CD4-positive, CD25-positive, alpha-beta regulatory T cell (primary cell): ENCODE results near the gene PAX3. TPM values are rescaled to one million over a fixed set of nuclear protein-coding genes. Genes with fewer than 3 reads are reported as not detected.
A peak's percentile ranks its signal among the peaks of the same experiment; 100 is the strongest.

Source experiments
- ATAC-seq, 2 donors: fragments of 150-1000 bp; cut with Tn5 transposase; one replicate each; pipeline ENCODE4 v1.10.0; 2021; ENCODE audit warnings: low read depth in 2 of 2, moderate number of reproducible peaks in 2 of 2, moderate library complexity in 1 of 2
- DNase-seq, 3 donors: peaks; one replicate each; pipeline versions ENCODE4 v3.0.0 to v3.0.0-alpha.2; 2012 to 2022; ENCODE audit warnings: mixed read lengths in 1 of 3
- H3K27ac ChIP-seq: one replicate; pipeline ENCODE4 v1.7.0; 2013; ENCODE audit warnings: mild to moderate bottlenecking, low read length; ENCODE audit not compliant: insufficient read depth, poor library complexity, severe bottlenecking
- H3K27me3 ChIP-seq: one replicate; pipeline ENCODE4 v1.7.0; 2013; ENCODE audit warnings: low read length; ENCODE audit not compliant: control insufficient read depth, insufficient read depth
- H3K36me3 ChIP-seq: one replicate; pipeline ENCODE4 v1.7.0; 2013; ENCODE audit warnings: mild to moderate bottlenecking, low read length, moderate library complexity; ENCODE audit not compliant: control insufficient read depth, insufficient read depth
- H3K4me1 ChIP-seq: 2 replicates; pipeline ENCODE4 v1.7.0; 2013; ENCODE audit warnings: mild to moderate bottlenecking, low read length; ENCODE audit not compliant: insufficient read depth, control insufficient read depth, poor library complexity, severe bottlenecking
- H3K4me3 ChIP-seq: one replicate; pipeline ENCODE4 v1.7.0; 2013; ENCODE audit warnings: low read depth, mild to moderate bottlenecking, low read length, moderate library complexity
- H3K9me3 ChIP-seq, 2 experiments: 1 replicate in 1 of 2; 2 replicates in 1 of 2; pipeline ENCODE4 v1.7.0; 2013; ENCODE audit warnings: low read length in 2 of 2, mild to moderate bottlenecking in 1 of 2, moderate library complexity in 1 of 2; ENCODE audit not compliant: control insufficient read depth in 2 of 2
- H3K27ac Mint-ChIP-seq, 3 donors: one replicate each; pipeline ENCODE4 v1.8.0; 2020 to 2022; ENCODE audit warnings: mild to moderate bottlenecking in 3 of 3, mixed read lengths in 3 of 3, moderate library complexity in 2 of 3
- H3K27me3 Mint-ChIP-seq: one replicate; pipeline ENCODE4 v1.8.0; 2022; ENCODE audit warnings: mild to moderate bottlenecking, mixed read lengths
- H3K36me3 Mint-ChIP-seq: one replicate; pipeline ENCODE4 v1.8.0; 2020; ENCODE audit warnings: mixed read lengths
- H3K4me1 Mint-ChIP-seq, 4 donors: one replicate each; pipeline ENCODE4 v1.8.0; 2020 to 2022; ENCODE audit warnings: mixed read lengths in 4 of 4, mild to moderate bottlenecking in 1 of 4
- H3K4me3 Mint-ChIP-seq, 4 donors: one replicate each; pipeline ENCODE4 v1.8.0; 2020 to 2022; ENCODE audit warnings: mild to moderate bottlenecking in 4 of 4, mixed read lengths in 4 of 4, moderate library complexity in 3 of 4
- H3K9me3 Mint-ChIP-seq, 7 donors: one replicate each; pipeline ENCODE4 v1.8.0; 2020 to 2022; ENCODE audit warnings: mixed read lengths in 7 of 7, mild to moderate bottlenecking in 3 of 7, moderate library complexity in 2 of 7
- polyA plus RNA-seq, 4 donors: library from polyadenylated mRNA; unstranded; fragments of 300-500 nt; fragmentation: Illumina TruSeq; gene quantifications; one replicate each; pipeline ENCODE4 v1.2.3, GENCODE V29; 2021
- total RNA-seq: library from RNA; stranded (reverse); gene quantifications from one replicate; pipeline ENCODE4 v1.2.3, GENCODE V29; 2022

The PAX3 gene
- total and polyA plus RNA-seq, 5 donors from 2014 or later = not detected

GRCh38 chr2:222271854-222272253, 26.9 kb downstream of the PAX3 start:
- no peaks in the 10 kb centered on the region for H3K9me3 ChIP-seq
- no peak overlapping the region for H3K27ac Mint-ChIP-seq
- no peak for DNase-seq
- no peaks in the 10 kb centered on the region for H3K36me3 Mint-ChIP-seq
- H3K9me3 Mint-ChIP-seq = no peaks in the 10 kb centered on the region
- no peak for ATAC-seq
- no peak overlapping the region for H3K27ac ChIP-seq
- H3K4me1 ChIP-seq = no peaks in the 10 kb centered on the region
- H3K4me3 ChIP-seq = no peak overlapping the region
- H3K4me3 Mint-ChIP-seq = no peak overlapping the region
- peaks cover 14% of the 10 kb centered on the region for H3K27me3 ChIP-seq
- no peaks in the 10 kb centered on the region for H3K4me1 Mint-ChIP-seq
- no peaks in the 10 kb centered on the region for H3K36me3 ChIP-seq
- peaks cover 54% of the 10 kb centered on the region for H3K27me3 Mint-ChIP-seq

- H3K4me3 ChIP-seq = no peak overlapping the region
- no peak overlapping the region for H3K27ac ChIP-seq
- DNase-seq (no peak), ATAC-seq (no peak)
- H3K27me3 ChIP-seq = peaks cover 10% of the 10 kb centered on the region
- H3K4me1 ChIP-seq = no peaks in the 10 kb centered on the region
- H3K27ac Mint-ChIP-seq = no peak overlapping the region
- H3K4me1 Mint-ChIP-seq = no peaks in the 10 kb centered on the region
- no peak overlapping the region for H3K4me3 Mint-ChIP-seq
- peaks cover 42% of the 10 kb centered on the region for H3K27me3 Mint-ChIP-seq
- peaks cover 0 to 2% (median 0%) of the 10 kb centered on the region in 7 donors for H3K9me3 Mint-ChIP-seq
- H3K36me3 ChIP-seq = no peaks in the 10 kb centered on the region
- H3K36me3 Mint-ChIP-seq = no peaks in the 10 kb centered on the region
- no peaks in the 10 kb centered on the region for H3K9me3 ChIP-seq
Observed at GRCh38 chr2:222270396-222270795, 28.4 kb downstream of the PAX3 start.

GRCh38 chr2:222269132-222269531, 29.7 kb downstream of the PAX3 start:
- H3K4me1 ChIP-seq = no peaks in the 10 kb centered on the region
- no peaks in the 10 kb centered on the region for H3K4me1 Mint-ChIP-seq
- H3K27ac Mint-ChIP-seq = no peak overlapping the region
- no peak for DNase-seq
- no peaks in the 10 kb centered on the region for H3K36me3 ChIP-seq
- H3K4me3 Mint-ChIP-seq = no peak overlapping the region
- no peak for ATAC-seq
- H3K9me3 Mint-ChIP-seq = peaks cover 0 to 6% (median 2%) of the 10 kb centered on the region in 7 donors
- peaks cover 48% of the 10 kb centered on the region for H3K27me3 Mint-ChIP-seq
- H3K4me3 ChIP-seq = no peak overlapping the region
- H3K27me3 ChIP-seq = peaks cover 11% of the 10 kb centered on the region
- no peak overlapping the region for H3K27ac ChIP-seq
- H3K36me3 Mint-ChIP-seq = no peaks in the 10 kb centered on the region
- no peaks in the 10 kb centered on the region for H3K9me3 ChIP-seq

- no peaks in the 10 kb centered on the region for H3K36me3 Mint-ChIP-seq
- H3K4me1 Mint-ChIP-seq = no peaks in the 10 kb centered on the region
- H3K9me3 Mint-ChIP-seq = peaks cover 0 to 7% (median 3%) of the 10 kb centered on the region in 7 donors
- H3K27me3 ChIP-seq = peaks cover 14% of the 10 kb centered on the region
- no peak overlapping the region for H3K4me3 Mint-ChIP-seq
- H3K27me3 Mint-ChIP-seq = peaks cover 47% of the 10 kb centered on the region
- no peaks in the 10 kb centered on the region for H3K9me3 ChIP-seq
- ATAC-seq (no peak), DNase-seq (no peak)
- no peaks in the 10 kb centered on the region for H3K4me1 ChIP-seq
- no peak overlapping the region for H3K27ac Mint-ChIP-seq
- no peaks in the 10 kb centered on the region for H3K36me3 ChIP-seq
- no peak overlapping the region for H3K4me3 ChIP-seq
- H3K27ac ChIP-seq = no peak overlapping the region
Observed at GRCh38 chr2:222268311-222268990, 30.3 kb downstream of the PAX3 start.

- H3K27ac Mint-ChIP-seq = no peak overlapping the region
- H3K27ac ChIP-seq = no peak overlapping the region
- no peaks in the 10 kb centered on the region for H3K36me3 ChIP-seq
- peak overlapping the region in 1 of 4 donors; percentile 51 for H3K4me3 Mint-ChIP-seq
- DNase-seq (no peak), ATAC-seq (no peak)
- H3K4me3 ChIP-seq = no peak overlapping the region
- peaks cover 5% of the 10 kb centered on the region for H3K27me3 ChIP-seq
- peaks cover 0 to 7% (median 3%) of the 10 kb centered on the region in 7 donors for H3K9me3 Mint-ChIP-seq
- no peaks in the 10 kb centered on the region for H3K4me1 Mint-ChIP-seq
- H3K9me3 ChIP-seq = no peaks in the 10 kb centered on the region
- H3K36me3 Mint-ChIP-seq = no peaks in the 10 kb centered on the region
- H3K27me3 Mint-ChIP-seq = peaks cover 31% of the 10 kb centered on the region
- no peaks in the 10 kb centered on the region for H3K4me1 ChIP-seq
Observed at GRCh38 chr2:222264791-222265320, 33.9 kb downstream of the PAX3 start.

GRCh38 chr2:222261504-222261903, 37.3 kb downstream of the PAX3 start:
- no peaks in the 10 kb centered on the region for H3K36me3 ChIP-seq
- H3K27ac ChIP-seq = no peak overlapping the region
- peaks cover 5% of the 10 kb centered on the region for H3K27me3 ChIP-seq
- H3K4me1 Mint-ChIP-seq = no peaks in the 10 kb centered on the region
- peaks cover 0 to 7% (median 3%) of the 10 kb centered on the region in 7 donors for H3K9me3 Mint-ChIP-seq
- H3K27ac Mint-ChIP-seq = no peak overlapping the region
- DNase-seq (no peak), ATAC-seq (no peak)
- H3K4me3 ChIP-seq = no peak overlapping the region
- H3K4me1 ChIP-seq = no peaks in the 10 kb centered on the region
- peaks cover 25% of the 10 kb centered on the region for H3K27me3 Mint-ChIP-seq
- H3K36me3 Mint-ChIP-seq = no peaks in the 10 kb centered on the region
- no peaks in the 10 kb centered on the region for H3K9me3 ChIP-seq
- no peak overlapping the region for H3K4me3 Mint-ChIP-seq

GRCh38 chr2:222257645-222258044, 41.2 kb downstream of the PAX3 start:
- Mint-ChIP-seq H3K4me3 (no peak overlapping the region), H3K27me3 (peaks cover 15% of the 10 kb centered on the region), H3K36me3 (no peaks in the 10 kb centered on the region), H3K4me1 (no peaks in the 10 kb centered on the region), H3K9me3 (peaks cover 0 to 3% (median 0%) of the 10 kb centered on the region in 7 donors), H3K27ac (no peak overlapping the region)
- ATAC-seq (no peak), DNase-seq (no peak)
- Histone ChIP-seq H3K4me3 (no peak overlapping the region), H3K36me3 (no peaks in the 10 kb centered on the region), H3K9me3 (no peaks in the 10 kb centered on the region), H3K4me1 (no peaks in the 10 kb centered on the region), H3K27ac (no peak overlapping the region), H3K27me3 (no peaks in the 10 kb centered on the region)

GRCh38 chr2:222256250-222256649, 42.5 kb downstream of the PAX3 start:
- no peak for ATAC-seq
- no peak overlapping the region for H3K4me3 ChIP-seq

More at GRCh38 chr2:222256250-222256649, 42.5 kb downstream of the PAX3 start:
- Mint-ChIP-seq H3K36me3 (no peaks in the 10 kb centered on the region), H3K27ac (no peak overlapping the region), H3K4me3 (no peak overlapping the region), H3K27me3 (peaks cover 15% of the 10 kb centered on the region), H3K9me3 (peaks cover 0 to 5% (median 0%) of the 10 kb centered on the region in 7 donors), H3K4me1 (no peaks in the 10 kb centered on the region)
- Histone ChIP-seq H3K36me3 (no peaks in the 10 kb centered on the region), H3K4me1 (no peaks in the 10 kb centered on the region), H3K27ac (no peak overlapping the region), H3K9me3 (no peaks in the 10 kb centered on the region), H3K27me3 (no peaks in the 10 kb centered on the region)
- no peak for DNase-seq
